ENCODE results near the gene SRBD1. TPM values are rescaled to one million over a fixed set of nuclear protein-coding genes. Genes with fewer than 3 reads are reported as not detected.
A peak's percentile ranks its signal among the peaks of the same experiment; 100 is the strongest.

The SRBD1 gene
- total and polyA plus RNA-seq, 2 experiments from 2014 or later: 8.1 to 19.2 TPM

GRCh38 chr2:45570671-45571334, 40.3 kb downstream of the SRBD1 start:
- no peak overlapping the region for H3K9ac ChIP-seq
- H3K79me2 ChIP-seq (ENCODE audit: insufficient read depth): 0 out of 2 replicates have a peak, but pooled peaks cover under 1% of the 10 kb centered on the region
- no peaks in the 10 kb centered on the region for H3K9me3 ChIP-seq (ENCODE audit: low read depth)
- H3K27me3 ChIP-seq (replicated peaks; ENCODE audit: insufficient read depth): no peaks in the 10 kb centered on the region
- H3K4me3 ChIP-seq: no peak overlapping the region
- no peak for TF ChIP-seq EZH2phosphoT487 (IDR thresholded peaks at IDR 0.05; ENCODE audit: insufficient read depth, low read depth)
- peak; percentile 46 for DNase-seq
- H3K4me2 ChIP-seq (ENCODE audit: unreplicated experiment): peak overlapping the region; percentile 41
- H2AFZ ChIP-seq: peak overlapping the region; percentile 4; the same call in 1 of the 2 replicates
- H3K9me2 ChIP-seq (ENCODE audit: insufficient read depth): no peaks in the 10 kb centered on the region
- peaks cover 40% of the 10 kb centered on the region for H3K4me1 ChIP-seq (ENCODE audit: insufficient read depth)
- 0 out of 2 replicates have a peak, but pooled peaks cover 13% of the 10 kb centered on the region for H3F3A ChIP-seq (ENCODE audit: insufficient read depth)
- H4K20me1 ChIP-seq (ENCODE audit: insufficient read depth): no peaks in the 10 kb centered on the region
- in situ Hi-C loops (cut with MboI): no loop called here
- no peaks in the 10 kb centered on the region; the same call in 1 of the 2 replicates for H3K36me3 ChIP-seq (ENCODE audit: low read depth)
- 78 to 79% methylated on average over 3 of the region's 3 CpGs for WGBS, 2 experiments (ENCODE audit: low coverage in 1 of 2, low lambda C conversion rate in 2 of 2, missing lambda C conversion rate in 2 of 2)
- peak overlapping the region; percentile 16 for H3K27ac ChIP-seq

GRCh38 chr2:45568935-45569334, 42.1 kb downstream of the SRBD1 start:
- Histone ChIP-seq H3K9ac (no peak overlapping the region), H3K4me1 (ENCODE audit: insufficient read depth) (peaks cover 40% of the 10 kb centered on the region), H3K27ac (no peak overlapping the region), H3K9me3 (ENCODE audit: low read depth) (no peaks in the 10 kb centered on the region), H3K27me3 (replicated peaks; ENCODE audit: insufficient read depth) (no peaks in the 10 kb centered on the region), H3F3A (ENCODE audit: insufficient read depth) (0 out of 2 replicates have a peak, but pooled peaks cover 13% of the 10 kb centered on the region), H3K79me2 (ENCODE audit: insufficient read depth) (0 out of 2 replicates have a peak, but pooled peaks cover 8% of the 10 kb centered on the region), H3K9me2 (ENCODE audit: insufficient read depth) (no peaks in the 10 kb centered on the region; the same call in 1 of the 2 replicates), H3K4me3 (no peak overlapping the region), H3K4me2 (ENCODE audit: unreplicated experiment) (peak overlapping the region; percentile 46), H4K20me1 (ENCODE audit: insufficient read depth) (no peaks in the 10 kb centered on the region), H3K36me3 (ENCODE audit: low read depth) (no peaks in the 10 kb centered on the region; the same call in 1 of the 2 replicates), H2AFZ (no peak overlapping the region)
- in situ Hi-C loops (cut with MboI): no loop called here
- DNase-seq: peak; percentile 19
- TF ChIP-seq EZH2 (IDR thresholded peaks at IDR 0.05; ENCODE audit: insufficient read depth, poor library complexity, severe bottlenecking) (no peak), EZH2phosphoT487 (IDR thresholded peaks at IDR 0.05; ENCODE audit: insufficient read depth, low read depth) (no peak)

GRCh38 chr2:45567974-45568789, 42.9 kb downstream of the SRBD1 start:
- TF ChIP-seq EZH2phosphoT487 (IDR thresholded peaks at IDR 0.05; ENCODE audit: insufficient read depth, low read depth): no peak
- no peak for TF ChIP-seq EZH2 (IDR thresholded peaks at IDR 0.05; ENCODE audit: insufficient read depth, poor library complexity, severe bottlenecking)
- no peak overlapping the region for H3K4me3 ChIP-seq
- H3K27ac ChIP-seq: no peak overlapping the region
- H3K9me2 ChIP-seq (ENCODE audit: insufficient read depth): no peaks in the 10 kb centered on the region; the same call in 1 of the 2 replicates
- WGBS, 2 experiments (ENCODE audit: low coverage in 1 of 2, low lambda C conversion rate in 2 of 2, missing lambda C conversion rate in 2 of 2): 92 to 94% methylated on average over 5 of the region's 5 CpGs
- H3K9me3 ChIP-seq (ENCODE audit: low read depth): no peaks in the 10 kb centered on the region
- no peaks in the 10 kb centered on the region for H4K20me1 ChIP-seq (ENCODE audit: insufficient read depth)
- no peak for DNase-seq
- H3K4me2 ChIP-seq (ENCODE audit: unreplicated experiment): peak overlapping the region; percentile 46
- in situ Hi-C loops (cut with MboI): no loop called here
- H3F3A ChIP-seq (ENCODE audit: insufficient read depth): 0 out of 2 replicates have a peak, but pooled peaks cover 13% of the 10 kb centered on the region
- no peaks in the 10 kb centered on the region; the same call in 1 of the 2 replicates for H3K36me3 ChIP-seq (ENCODE audit: low read depth)
- no peaks in the 10 kb centered on the region for H3K27me3 ChIP-seq (replicated peaks; ENCODE audit: insufficient read depth)
- no peak overlapping the region for H2AFZ ChIP-seq
- H3K9ac ChIP-seq: no peak overlapping the region
- peaks cover 40% of the 10 kb centered on the region for H3K4me1 ChIP-seq (ENCODE audit: insufficient read depth)
- 0 out of 2 replicates have a peak, but pooled peaks cover 13% of the 10 kb centered on the region for H3K79me2 ChIP-seq (ENCODE audit: insufficient read depth)

- no peaks in the 10 kb centered on the region for H3K27me3 ChIP-seq (replicated peaks; ENCODE audit: insufficient read depth)
- no peak overlapping the region for H3K4me2 ChIP-seq (ENCODE audit: unreplicated experiment)
- no peak overlapping the region for H3K9ac ChIP-seq
- H3K79me2 ChIP-seq (ENCODE audit: insufficient read depth): 0 out of 2 replicates have a peak, but pooled peaks cover 13% of the 10 kb centered on the region
- no peak overlapping the region for H2AFZ ChIP-seq
- no peak overlapping the region for H3K27ac ChIP-seq
- no peaks in the 10 kb centered on the region for H4K20me1 ChIP-seq (ENCODE audit: insufficient read depth)
- 95 to 97% methylated on average over 7 of the region's 7 CpGs for WGBS, 2 experiments (ENCODE audit: low coverage in 1 of 2, low lambda C conversion rate in 2 of 2, missing lambda C conversion rate in 2 of 2)
- H3K9me3 ChIP-seq (ENCODE audit: low read depth): no peaks in the 10 kb centered on the region
- DNase-seq: no peak
- in situ Hi-C loops (cut with MboI): no loop called here
- 0 out of 2 replicates have a peak, but pooled peaks cover 13% of the 10 kb centered on the region for H3F3A ChIP-seq (ENCODE audit: insufficient read depth)
- TF ChIP-seq EZH2phosphoT487 (IDR thresholded peaks at IDR 0.05; ENCODE audit: insufficient read depth, low read depth) (no peak), EZH2 (IDR thresholded peaks at IDR 0.05; ENCODE audit: insufficient read depth, poor library complexity, severe bottlenecking) (no peak)
- H3K9me2 ChIP-seq (ENCODE audit: insufficient read depth): no peaks in the 10 kb centered on the region; the same call in 1 of the 2 replicates
- no peaks in the 10 kb centered on the region for H3K36me3 ChIP-seq (ENCODE audit: low read depth)
- H3K4me1 ChIP-seq (ENCODE audit: insufficient read depth): peaks cover 40% of the 10 kb centered on the region
- no peak overlapping the region for H3K4me3 ChIP-seq
These were observed 43.6 kb downstream of the SRBD1 start for GRCh38 chr2:45567288-45567963.
